Upper lobe of left lung (tissue), 4 donors: ENCODE data around the gene ZSWIM8.

ENCODE experiments used
- POLR2AphosphoS5 ChIP-seq, 2 donors: sonication (generic); formaldehyde crosslinking; IDR thresholded peaks; one replicate each; pipeline ENCODE4 v1.5.1; 2017; ENCODE audit warnings: antibody characterized with exemption in 2 of 2
- TF ChIP-seq, protein P1 (sequence below), 6 experiments: fragments of 450-650 bp in 4 of 6; fragments of 200-600 bp in 2 of 6; sonication (generic) in 2 of 6; IDR thresholded peaks; one replicate each; pipeline ENCODE4 v1.5.1; 2016 to 2019; ENCODE audit warnings: antibody characterized with exemption in 6 of 6

DNA sequence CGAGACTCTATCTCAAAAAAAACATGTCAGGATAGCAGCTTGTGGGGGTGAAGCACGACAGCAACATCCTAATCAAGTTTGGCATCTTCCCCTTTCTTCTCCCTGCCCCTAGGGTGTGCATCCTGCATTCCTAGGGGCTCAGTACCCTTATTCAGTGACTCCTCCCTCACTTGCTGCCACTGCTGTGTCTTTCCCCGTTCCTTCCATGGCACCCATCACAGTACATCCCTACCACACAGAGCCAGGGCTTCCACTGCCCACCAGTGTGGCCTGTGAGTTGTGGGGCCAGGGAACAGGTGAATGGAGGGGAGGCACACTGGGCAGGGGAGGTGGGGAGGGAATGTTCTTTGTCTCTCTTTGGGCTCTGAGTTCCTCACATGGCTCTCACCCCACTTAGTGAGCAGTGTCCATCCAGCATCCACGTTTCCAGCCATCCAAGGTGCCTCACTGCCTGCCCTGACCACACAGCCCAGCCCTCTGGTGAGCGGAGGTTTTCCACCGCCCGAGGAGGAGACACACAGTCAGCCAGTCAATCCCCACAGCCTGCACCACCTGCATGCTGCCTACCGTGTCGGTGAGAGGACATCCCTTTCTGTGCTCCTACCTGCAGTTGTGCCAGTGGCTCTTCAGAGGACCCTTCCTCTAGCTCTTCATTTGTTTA is 14.6 kb downstream of the ZSWIM8 start:
- TF ChIP-seq, protein P1, sequence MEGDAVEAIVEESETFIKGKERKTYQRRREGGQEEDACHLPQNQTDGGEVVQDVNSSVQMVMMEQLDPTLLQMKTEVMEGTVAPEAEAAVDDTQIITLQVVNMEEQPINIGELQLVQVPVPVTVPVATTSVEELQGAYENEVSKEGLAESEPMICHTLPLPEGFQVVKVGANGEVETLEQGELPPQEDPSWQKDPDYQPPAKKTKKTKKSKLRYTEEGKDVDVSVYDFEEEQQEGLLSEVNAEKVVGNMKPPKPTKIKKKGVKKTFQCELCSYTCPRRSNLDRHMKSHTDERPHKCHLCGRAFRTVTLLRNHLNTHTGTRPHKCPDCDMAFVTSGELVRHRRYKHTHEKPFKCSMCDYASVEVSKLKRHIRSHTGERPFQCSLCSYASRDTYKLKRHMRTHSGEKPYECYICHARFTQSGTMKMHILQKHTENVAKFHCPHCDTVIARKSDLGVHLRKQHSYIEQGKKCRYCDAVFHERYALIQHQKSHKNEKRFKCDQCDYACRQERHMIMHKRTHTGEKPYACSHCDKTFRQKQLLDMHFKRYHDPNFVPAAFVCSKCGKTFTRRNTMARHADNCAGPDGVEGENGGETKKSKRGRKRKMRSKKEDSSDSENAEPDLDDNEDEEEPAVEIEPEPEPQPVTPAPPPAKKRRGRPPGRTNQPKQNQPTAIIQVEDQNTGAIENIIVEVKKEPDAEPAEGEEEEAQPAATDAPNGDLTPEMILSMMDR (IDR thresholded peaks at IDR 0.05): no peak
- no peak for TF ChIP-seq POLR2AphosphoS5 (IDR thresholded peaks at IDR 0.05)
